HG02938 (cell line): Measurements from ENCODE around the gene CFD.
"Not testable (repeated sequence)": the region's sequence is repeated elsewhere in the genome, so short reads cannot be mapped to it uniquely, and the experiment has no call there.

Experiments
- ATAC-seq: cut with Tn5 transposase; IDR thresholded peaks from one replicate; pipeline ENCODE4 v1.9.1; 2021; ENCODE audit warnings: mild to moderate bottlenecking, moderate library complexity; ENCODE audit not compliant: unreplicated experiment

CFD gene

DNA sequence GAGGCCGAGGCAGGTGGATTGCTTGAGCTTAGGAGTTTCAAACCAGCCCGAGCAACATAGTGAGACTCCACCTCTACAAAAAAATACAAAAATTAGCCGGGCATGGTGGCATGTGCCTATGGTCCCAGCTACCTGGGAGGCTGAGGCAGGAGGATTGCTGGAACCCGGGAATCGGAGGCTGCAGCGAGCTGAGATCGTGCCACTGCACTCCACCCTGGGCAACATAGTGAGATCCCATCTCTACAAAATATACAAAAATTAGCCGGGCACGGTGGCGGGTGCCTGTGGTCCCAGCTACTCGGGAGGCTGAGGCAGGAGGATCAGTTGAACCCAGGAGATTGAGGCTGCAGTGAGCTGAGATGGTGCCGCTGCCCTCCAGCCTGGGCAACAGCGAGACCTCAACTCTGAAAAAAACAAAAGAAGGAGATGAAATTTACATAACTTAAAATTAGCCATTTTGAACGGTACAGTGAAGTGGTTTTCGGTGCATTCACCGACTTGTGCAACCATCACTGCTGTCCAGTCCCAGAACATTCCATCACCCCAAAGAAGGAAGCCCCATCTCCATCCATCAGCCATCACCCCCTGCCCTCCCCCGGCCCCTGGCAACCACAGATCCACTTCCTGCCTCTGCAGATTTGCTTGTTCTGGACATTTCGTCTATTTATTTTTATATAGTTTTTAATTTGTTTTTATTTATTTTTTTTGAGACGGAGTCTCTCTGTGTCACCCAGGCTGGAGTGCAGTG lies 33.4 kb upstream of the CFD start:
- ATAC-seq, result no peak

DNA sequence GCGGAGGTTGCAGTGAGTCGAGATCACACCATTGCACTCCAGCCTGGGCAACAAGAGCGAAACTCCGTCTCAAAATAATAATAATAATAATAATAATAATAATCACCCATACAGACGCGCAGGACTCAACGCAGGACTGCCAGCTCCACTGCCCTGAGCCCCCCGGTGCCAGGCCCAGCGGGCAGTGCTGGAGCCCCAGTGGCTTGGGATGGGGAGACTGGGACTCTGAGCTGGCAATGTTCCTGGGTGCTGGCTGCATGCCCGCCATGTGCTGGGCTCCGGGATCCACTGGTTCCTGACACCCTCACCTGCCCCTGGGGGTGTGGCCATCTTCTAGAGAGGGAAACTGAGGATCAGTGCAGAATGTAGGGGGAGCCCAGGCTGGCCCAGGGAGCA lies 32.2 kb upstream of the CFD start:
- no peak for ATAC-seq

DNA sequence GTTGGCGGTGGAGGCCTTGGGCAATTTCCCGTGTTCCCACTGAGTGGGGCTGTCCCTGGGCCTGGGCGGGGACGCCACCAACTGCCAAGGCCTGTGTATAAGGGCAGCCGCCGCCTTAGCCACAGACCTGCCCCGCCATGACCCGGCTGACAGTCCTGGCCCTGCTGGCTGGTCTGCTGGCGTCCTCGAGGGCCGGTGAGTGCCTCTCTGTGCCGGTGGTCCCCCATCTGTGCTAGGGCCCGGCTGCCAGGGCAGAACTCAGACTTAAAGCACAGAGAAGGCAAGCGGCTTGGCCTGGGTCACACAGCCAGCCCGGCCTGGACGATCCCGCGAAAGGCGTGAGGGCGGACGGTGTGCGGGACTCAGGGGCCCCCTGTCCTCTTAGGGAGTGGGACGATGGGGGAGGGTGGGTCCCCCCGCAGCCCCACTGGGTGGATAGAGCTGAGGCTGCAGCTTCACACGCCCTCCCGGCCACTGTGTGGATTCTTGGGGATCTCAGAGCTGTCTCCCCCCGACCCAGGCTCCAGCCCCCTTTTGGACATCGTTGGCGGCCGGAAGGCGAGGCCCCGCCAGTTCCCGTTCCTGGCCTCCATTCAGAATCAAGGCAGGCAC lies 31.6 kb upstream of the CFD start, which contains the start of gene AZU1:
Gene AZU1, plus strand, starts transcription at position 128 of the 612 bp plus-strand sequence. Its CDS starts 10 bp downstream, at position 138.
- no peak for ATAC-seq

DNA sequence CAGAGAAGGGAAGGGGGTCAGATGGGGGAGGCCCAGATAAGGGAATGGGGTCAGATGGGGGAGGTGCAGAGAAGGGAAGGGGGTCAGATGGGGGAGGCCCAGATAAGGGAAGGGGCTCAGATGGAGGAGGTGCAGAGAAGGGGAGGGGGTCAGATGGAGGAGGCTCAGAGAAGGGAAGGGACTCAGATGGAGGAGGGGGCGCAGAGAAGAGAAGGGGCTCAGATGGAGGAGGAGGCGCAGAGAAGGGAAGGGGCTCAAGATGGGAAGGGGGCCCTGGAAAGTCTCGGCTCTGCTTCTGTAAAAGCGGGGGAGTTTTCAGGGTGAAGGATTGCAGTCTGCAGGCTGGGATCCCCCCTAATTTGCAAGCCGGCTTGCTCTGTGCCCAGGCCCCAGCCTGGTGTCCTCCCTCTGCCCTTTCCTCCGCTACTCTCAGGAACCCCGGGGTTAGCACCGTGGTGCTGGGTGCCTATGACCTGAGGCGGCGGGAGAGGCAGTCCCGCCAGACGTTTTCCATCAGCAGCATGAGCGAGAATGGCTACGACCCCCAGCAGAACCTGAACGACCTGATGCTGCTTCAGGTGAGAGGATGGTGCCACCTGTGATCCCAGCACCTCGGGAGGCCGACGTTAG lies 30.2 kb upstream of the CFD start:
- no peak for ATAC-seq

DNA sequence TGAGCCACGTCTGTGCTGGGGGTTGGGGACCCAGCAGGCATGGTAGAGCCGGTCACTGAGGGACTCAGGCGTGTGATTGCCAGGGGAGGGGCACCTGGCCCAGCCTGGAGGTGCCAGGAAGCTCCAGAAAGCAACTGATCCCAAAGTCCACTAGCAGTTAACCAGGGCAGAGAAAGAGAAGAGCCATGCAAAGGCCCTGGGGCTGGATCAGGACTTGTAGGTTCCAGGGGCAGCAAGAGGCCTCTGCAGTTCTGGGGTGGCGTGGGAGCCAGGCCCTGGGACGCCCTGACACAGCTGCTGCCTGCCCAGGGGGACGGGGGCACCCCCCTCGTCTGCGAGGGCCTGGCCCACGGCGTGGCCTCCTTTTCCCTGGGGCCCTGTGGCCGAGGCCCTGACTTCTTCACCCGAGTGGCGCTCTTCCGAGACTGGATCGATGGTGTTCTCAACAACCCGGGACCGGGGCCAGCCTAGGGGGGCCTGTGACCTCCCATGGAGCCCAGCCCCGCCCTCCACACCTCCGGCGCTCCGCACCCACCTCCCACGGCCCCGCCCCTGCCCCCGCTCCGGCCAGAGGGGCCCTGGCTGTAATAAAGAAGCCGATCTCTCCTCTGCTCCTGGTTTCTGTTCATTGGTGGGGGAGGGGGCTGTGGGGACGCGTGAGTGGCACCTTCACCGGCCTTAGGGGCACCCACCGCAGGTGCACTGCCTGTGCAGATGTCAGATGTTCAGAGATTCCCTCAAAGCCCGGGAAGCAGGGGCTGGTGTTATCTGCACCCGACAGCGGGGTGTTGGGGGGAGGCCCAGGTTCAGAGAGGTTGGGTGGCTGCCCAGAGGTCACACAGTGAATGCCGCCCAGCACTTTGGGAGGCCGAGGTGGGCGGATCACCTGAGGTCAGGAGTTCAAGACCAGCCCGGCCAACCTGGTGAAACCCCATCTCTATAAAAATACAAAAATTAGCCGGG lies 27.8 kb upstream of the CFD start:
- no peak for ATAC-seq

DNA sequence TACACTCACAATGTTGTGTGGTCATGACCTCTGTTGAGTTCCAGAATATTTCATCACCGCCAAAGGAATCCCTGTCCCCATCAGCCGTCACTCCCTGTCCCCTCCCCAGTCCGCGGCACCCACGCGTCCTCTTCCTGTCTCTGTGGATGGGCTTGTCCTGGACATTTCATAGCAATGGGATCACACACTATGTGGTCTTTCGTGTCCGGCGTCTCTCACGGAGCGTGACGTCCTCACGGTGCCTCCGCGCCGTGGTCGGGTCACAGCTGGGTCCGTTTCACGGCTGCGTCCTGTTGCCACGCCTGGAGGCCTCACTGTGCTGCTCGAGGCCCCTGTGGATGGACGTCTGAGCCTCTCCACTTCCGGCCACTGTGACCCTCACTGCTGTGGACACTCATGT lies 25.2 kb upstream of the CFD start:
- no peak for ATAC-seq

DNA sequence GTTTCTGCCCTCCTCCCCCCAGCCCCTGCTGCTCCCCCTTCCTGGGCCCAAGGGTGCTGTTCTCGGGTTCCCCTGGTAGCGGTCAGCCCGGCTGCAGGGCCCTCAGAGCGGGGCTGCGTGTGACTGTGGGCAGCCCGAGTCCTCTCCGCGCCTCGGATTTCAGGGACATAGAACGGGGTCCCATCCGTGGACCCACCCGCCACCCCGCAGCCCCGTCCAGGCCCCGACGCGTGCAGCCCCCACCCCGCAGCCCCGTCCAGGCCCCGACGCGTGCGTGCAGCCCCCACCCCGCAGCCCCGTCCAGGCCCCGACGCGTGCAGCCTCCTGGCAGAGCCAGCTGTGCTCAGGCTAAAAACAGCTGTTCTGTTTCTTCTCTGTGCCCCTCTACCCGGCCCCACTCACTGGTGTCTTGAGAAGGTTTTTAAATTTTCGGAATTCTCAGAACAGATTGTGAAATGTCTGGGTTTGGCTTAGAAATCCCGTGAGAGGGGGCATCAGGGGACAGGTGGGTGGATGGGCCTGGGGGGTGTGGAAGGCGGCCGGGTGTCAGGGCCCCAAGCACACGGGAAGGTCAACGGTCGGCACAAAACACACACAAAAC lies 24.2 kb upstream of the CFD start:
- ATAC-seq, result no peak

DNA sequence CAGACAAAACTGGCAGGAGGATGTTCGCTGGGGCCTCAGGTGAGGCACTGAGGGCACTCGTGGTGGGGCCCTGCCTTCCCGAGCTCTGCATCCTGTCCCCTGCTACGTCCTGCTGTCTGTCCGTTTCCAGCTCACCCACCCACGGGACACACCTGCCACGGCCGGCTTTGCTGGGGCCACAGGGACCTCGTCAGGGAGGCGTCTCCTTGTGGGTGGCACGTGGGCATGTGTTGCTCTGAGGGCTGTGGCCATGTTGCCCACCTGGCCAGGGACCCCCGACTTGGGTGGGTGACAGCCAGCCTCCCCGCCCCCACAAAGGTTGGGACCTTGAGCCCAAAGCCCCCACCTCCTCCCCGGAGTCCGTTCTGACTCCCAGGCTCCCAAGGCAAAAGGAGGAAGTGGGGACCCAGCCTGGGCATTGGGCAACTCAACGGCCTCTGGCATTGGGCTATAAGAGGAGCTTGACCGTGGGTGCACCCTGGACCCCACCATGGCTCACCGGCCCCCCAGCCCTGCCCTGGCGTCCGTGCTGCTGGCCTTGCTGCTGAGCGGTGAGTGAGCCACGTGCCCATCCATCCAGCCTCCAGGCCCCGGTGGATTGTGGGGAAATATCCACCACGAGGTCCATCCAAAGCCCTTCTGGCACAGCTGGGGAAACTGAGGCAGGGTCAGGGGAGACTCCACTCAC lies 18.8 kb upstream of the CFD start, which contains the start of gene PRTN3:
Gene PRTN3, plus strand, starts transcription at position 481 of the 688 bp plus-strand sequence. Its CDS starts 10 bp downstream, at position 491.
- ATAC-seq, result no peak

DNA sequence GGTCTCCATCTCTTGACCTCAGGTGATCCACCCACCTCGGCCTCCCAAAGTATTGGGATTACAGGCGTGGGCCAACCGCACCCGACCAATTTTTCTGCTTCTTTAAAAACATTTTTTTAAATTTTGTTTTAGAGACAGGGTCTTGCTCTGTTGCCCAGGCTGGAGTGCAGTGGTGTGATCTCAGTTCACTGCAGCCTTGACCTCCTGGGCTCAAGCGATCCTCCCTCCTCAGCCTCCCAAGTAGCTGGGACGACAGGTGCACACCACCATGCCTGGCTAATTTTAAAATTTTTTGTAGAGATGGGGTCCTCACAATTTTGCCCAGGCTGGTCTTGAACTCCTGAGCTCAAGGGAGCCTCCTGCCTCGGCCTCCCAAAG lies 16.7 kb upstream of the CFD start:
- ATAC-seq, result not testable (repeated sequence)

DNA sequence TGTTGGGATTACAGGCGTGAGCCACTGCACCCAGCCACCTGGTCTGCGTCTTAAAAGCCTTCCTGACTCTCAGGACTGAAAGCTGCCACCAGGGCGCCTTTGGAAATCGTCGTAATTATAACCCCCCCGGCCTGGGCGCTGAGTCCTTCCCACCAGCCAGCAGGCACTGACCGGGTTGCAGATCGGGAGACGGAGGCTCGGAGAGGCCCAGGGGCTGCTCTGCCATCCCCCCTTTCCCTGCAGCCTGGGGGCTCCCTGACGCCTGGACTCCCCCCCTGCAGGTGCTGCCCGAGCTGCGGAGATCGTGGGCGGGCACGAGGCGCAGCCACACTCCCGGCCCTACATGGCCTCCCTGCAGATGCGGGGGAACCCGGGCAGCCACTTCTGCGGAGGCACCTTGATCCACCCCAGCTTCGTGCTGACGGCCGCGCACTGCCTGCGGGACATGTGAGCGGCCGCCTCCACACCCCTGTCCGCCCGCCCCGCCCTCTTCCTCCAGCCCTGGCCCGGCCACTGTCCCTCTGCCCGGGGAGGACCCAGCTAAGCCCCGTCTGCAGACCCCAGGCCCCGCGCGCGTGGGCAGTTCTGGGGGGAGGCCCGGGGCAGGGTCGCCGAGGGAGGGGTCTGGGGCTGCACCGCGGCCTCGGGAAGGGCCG lies 16.2 kb upstream of the CFD start:
- ATAC-seq, result no peak

DNA sequence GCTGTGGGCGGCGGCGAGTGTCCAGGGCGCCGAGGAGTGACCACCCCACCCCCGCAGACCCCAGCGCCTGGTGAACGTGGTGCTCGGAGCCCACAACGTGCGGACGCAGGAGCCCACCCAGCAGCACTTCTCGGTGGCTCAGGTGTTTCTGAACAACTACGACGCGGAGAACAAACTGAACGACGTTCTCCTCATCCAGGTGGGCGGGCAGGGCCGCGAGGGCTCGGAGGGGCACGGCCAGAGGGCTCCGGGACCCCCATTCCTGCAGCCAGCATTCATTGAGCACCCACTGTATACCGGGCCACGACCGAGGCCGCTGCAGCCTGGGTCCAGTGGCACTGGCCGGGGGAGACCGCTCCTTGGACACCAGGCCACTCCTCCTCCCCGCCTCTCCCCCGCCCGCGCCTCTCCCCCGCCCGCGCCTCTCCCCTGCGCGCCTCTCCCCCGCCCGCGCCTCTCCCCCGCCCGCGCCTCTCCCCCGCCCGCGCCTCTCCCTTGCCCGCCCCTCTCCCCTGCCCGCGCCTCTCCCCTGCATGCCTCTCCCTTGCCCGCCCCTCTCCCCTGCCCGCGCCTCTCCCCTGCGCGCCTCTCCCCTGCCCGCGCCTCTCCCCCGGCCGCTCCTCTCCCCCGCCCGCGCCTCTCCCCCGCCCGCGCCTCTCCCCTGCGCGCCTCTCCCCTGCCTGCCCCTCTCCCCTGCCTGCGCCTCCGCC lies 15.5 kb upstream of the CFD start:
- ATAC-seq, result no peak

DNA sequence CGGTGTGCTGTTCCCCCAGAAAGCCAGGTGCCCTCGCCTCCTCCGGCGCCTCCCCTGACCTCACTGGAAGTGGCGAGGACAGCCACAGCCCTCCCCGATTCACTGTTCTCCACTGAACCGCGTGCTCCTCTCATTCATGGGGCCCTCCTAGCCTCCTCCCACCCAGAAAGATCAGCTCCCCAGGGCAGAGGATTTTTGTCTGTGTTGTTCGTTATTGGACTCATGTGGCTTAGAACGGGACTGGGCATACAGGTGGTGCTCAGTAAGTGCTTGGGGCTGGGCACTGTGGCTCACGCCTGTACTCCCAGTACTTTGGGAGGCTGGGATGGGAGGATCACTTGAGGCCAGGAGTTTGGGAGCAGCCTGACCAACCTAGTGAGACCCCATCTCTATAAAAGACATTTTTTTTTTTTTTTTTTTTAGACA lies 14.9 kb upstream of the CFD start:
- no peak for ATAC-seq

DNA sequence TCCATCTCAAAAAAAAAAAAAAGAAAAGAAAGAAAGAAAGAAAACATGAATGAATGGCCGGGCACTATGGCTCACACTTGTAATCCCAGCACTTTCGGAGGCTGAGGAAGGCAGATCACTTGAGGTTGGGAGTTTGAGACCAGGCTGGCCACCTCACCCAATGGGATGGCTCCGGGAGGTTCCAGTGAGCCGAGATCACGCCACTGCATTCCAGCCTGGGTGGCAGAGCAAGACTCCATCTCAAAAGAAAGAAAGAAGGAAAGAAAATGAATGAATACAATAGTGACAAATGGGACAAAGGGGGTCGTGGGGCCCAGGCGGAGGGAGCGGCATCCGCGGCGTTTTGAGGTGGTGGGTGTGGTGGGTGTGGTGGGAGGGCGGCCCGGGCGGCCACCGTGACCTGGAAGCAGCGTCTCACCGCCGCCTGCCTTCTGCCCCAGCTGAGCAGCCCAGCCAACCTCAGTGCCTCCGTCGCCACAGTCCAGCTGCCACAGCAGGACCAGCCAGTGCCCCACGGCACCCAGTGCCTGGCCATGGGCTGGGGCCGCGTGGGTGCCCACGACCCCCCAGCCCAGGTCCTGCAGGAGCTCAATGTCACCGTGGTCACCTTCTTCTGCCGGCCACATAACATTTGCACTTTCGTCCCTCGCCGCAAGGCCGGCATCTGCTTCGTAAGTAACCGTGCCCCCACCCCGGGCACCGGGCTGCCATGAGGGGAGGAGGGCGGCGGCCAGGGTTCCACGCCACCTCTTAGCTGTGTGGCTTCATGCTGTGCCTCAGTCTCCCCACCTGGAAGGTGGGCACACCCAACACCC lies 13.6 kb upstream of the CFD start:
- ATAC-seq, result no peak

DNA sequence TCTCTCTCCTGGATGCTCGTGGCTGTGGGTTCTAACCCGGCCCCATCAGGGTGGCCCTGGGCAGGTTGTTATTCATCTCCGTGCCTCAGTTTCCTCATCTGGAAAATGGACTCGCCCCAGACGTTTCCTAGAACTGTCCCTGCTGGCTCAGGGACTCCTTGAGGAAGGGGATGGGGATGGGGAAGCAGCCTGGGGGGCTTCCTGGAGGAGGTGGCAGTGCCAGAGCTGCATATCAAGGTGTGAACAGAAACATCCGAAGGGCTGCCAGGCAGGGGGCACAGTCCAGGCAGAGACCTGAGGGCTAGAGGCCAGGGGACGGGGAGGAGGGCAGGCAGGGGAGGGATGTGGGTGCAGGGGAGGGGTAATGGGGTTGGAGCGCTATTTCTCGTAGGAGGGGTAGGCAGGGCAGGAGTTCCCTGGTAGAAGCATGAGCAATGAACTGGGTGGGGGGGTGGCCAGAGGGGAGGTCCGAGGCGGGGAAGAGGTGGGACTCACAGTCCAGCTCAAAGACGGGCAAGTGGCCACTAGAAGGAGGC lies 11.0 kb upstream of the CFD start:
- ATAC-seq, result no peak

DNA sequence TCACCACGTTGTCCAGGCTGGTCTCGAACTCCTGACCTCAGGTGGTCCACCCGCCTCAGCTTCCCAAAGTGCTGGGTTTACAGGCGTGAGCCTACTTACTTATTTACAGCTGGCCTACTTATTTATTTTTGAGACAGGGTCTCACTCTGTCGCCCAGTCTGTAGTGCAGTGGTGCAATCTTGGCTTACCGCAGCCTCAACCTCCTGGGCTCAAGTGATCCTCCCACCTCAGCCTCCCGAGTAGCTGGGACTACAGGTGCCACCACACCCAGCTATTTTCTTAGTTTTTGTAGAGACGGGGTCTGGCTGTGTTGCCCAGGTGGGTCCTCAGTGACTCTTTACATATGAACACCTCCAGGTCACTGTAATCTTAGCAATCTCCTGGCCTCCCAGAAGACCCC lies 10.3 kb upstream of the CFD start:
- ATAC-seq, result not testable (repeated sequence)

DNA sequence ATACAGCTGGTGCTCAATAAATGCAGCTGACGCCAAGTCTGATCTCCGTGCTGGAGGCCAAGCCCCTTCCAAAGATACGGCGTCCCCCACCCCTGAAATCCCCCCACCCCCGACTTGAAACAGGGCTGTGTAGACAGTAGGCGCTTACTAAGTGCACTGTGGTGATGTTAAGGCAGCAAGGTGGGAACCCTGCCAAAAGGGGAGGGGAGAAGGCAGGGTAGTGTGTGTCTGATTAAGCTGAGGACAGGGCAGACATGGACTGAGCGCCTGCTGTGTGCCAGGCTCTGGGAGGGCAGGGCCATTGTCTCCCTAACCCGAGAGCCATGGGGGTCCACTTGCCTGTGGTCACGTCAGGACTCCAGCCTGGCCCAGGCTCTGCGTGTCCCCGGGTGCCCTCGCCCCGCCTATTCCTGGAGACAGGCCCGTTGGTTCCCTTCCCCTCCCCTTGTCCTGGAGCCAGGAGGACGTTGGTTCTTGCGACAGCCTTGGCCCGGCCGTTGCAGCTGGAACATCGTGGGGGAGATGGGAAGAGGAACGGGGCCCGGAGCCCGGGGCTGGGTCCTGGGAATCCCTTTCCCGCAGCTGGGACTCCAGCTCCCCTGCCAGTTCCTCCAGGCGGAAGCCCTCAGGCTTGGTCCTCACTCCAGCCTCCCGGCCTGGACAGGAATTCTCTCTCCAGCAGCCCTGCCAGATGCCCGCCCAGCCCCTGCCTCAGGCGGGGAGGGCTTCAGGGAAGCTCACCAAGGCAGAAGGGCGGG lies 9.1 kb upstream of the CFD start:
- ATAC-seq, result no peak

DNA sequence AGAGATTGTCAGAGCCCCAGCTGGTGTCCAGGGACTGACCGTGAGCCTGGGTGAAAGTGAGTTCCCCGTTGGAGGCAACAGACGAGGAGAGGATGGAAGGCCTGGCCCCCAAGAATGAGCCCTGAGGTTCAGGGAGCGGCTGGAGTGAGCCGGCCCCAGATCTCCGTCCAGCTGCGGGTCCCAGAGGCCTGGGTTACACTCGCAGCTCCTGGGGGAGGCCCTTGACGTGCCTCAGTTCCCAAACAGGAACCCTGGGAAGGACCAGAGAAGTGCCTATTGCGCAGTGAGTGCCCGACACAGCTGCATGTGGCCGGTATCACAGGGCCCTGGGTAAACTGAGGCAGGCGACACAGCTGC lies 8.5 kb upstream of the CFD start:
- ATAC-seq, result no peak
